ENCODE measurements around the gene SULT1E1.

DNA sequence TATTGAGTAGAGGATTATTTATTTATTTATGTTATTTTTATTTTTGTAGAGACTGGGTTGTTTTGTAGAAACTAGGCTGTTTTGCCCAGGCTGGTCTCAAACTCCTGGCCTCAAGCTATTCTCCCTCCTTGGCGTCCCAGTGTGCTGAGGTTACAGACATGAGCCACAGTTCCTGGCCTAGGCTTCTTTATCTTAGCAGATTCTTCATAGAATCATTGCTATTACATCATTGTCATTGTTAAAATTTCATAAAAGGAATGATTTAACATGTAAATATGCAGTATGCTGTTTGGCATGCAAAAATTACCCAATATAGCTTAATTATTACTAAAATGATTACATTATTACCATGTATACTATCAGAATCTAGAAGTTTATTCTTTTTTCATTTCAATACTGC lies 24.2 kb downstream of the SULT1E1 start:
- TF ChIP-seq, protein P1, sequence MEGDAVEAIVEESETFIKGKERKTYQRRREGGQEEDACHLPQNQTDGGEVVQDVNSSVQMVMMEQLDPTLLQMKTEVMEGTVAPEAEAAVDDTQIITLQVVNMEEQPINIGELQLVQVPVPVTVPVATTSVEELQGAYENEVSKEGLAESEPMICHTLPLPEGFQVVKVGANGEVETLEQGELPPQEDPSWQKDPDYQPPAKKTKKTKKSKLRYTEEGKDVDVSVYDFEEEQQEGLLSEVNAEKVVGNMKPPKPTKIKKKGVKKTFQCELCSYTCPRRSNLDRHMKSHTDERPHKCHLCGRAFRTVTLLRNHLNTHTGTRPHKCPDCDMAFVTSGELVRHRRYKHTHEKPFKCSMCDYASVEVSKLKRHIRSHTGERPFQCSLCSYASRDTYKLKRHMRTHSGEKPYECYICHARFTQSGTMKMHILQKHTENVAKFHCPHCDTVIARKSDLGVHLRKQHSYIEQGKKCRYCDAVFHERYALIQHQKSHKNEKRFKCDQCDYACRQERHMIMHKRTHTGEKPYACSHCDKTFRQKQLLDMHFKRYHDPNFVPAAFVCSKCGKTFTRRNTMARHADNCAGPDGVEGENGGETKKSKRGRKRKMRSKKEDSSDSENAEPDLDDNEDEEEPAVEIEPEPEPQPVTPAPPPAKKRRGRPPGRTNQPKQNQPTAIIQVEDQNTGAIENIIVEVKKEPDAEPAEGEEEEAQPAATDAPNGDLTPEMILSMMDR (IDR thresholded peaks at IDR 0.05; ENCODE audit: low read depth, low read length) = no peak
- TF ChIP-seq, protein P2, sequence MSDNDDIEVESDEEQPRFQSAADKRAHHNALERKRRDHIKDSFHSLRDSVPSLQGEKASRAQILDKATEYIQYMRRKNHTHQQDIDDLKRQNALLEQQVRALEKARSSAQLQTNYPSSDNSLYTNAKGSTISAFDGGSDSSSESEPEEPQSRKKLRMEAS (IDR thresholded peaks at IDR 0.05; ENCODE audit: low read depth, low read length) = no peak
- TF ChIP-seq POLR2A (IDR thresholded peaks at IDR 0.05; ENCODE audit: extremely low read depth, insufficient read length) (no peak), MYC (IDR thresholded peaks at IDR 0.05; ENCODE audit: low read depth, low read length) (no peak)
